WTC11 (cell line): ENCODE data around the gene TACC2.

Source experiments
- ATF6 ChIP-seq: sonication (generic); formaldehyde crosslinking; IDR thresholded peaks from 2 replicates; pipeline ENCODE4 v1.8.1; 2023; ENCODE audit warnings: mild to moderate bottlenecking, missing genetic modification reagents
- CTCF ChIP-seq: fragments of 200-600 bp; IDR thresholded peaks from 2 replicates; pipeline ENCODE4 v1.8.0; 2022; ENCODE audit warnings: antibody characterized with exemption
- E2F1 ChIP-seq: sonication (generic); formaldehyde crosslinking; IDR thresholded peaks from 2 replicates; pipeline ENCODE4 v1.8.0; 2022; ENCODE audit warnings: mild to moderate bottlenecking, missing genetic modification reagents
- MXD4 ChIP-seq: fragments of 250-450 bp; sonication (Bioruptor Pico); IDR thresholded peaks from 2 replicates; pipeline ENCODE4 v1.8.0; 2021; ENCODE audit warnings: mild to moderate bottlenecking, moderate library complexity, borderline replicate concordance
- RELA ChIP-seq: sonication (generic); formaldehyde crosslinking; IDR thresholded peaks from 2 replicates; pipeline ENCODE4 v1.8.1; 2022; ENCODE audit warnings: missing genetic modification reagents, mild to moderate bottlenecking, borderline replicate concordance
- ZNF232 ChIP-seq: sonication (generic); formaldehyde crosslinking; IDR thresholded peaks from 2 replicates; pipeline ENCODE4 v1.8.0; 2022; ENCODE audit warnings: mild to moderate bottlenecking, missing genetic modification reagents

GRCh38 chr10:122279725-122280141, 290.8 kb downstream of the TACC2 start:
- TF ChIP-seq RELA (CRISPR knock-in tag), result no peak
- TF ChIP-seq MXD4 (CRISPR knock-in tag), result no peak
- TF ChIP-seq CTCF, result peak; percentile 65
- no peak for TF ChIP-seq ZNF232 (CRISPR knock-in tag)
- TF ChIP-seq ATF6 (CRISPR knock-in tag), result no peak
- TF ChIP-seq E2F1 (CRISPR knock-in tag), result no peak
